Activated naive CD8-positive, alpha-beta T cell treated with anti-CD3 and anti-CD28 coated beads, Interleukin-2, amount 10 ng/mL, durations not matched to agents 7 days and 5 days (primary cell): ENCODE results near the gene SIK2. TPM values are rescaled to one million over a fixed set of nuclear protein-coding genes. Genes with fewer than 3 reads are reported as not detected.

Experiments
- ATAC-seq: fragments of 150-1000 bp; cut with Tn5 transposase; one replicate; pipeline ENCODE4 v1.10.0; 2021; ENCODE audit warnings: low read depth, moderate library complexity
- POLR2A ChIA-PET: fragments of 350-600 bp; sonication (Branson Sonifier 250); formaldehyde crosslinking; loops from one replicate; lab custom pipeline; 2021; ENCODE audit warnings: antibody characterized with exemption; lab: Charles Lee
- DNase-seq: peaks from one replicate; pipeline ENCODE4 v3.0.0; 2021
- H3K27ac Mint-ChIP-seq: one replicate; pipeline ENCODE4 v1.8.0; 2022; ENCODE audit warnings: mild to moderate bottlenecking, mixed read lengths
- H3K27me3 Mint-ChIP-seq: one replicate; pipeline ENCODE4 v1.8.0; 2022; ENCODE audit warnings: mild to moderate bottlenecking, moderate library complexity, mixed read lengths
- H3K36me3 Mint-ChIP-seq: one replicate; pipeline ENCODE4 v1.8.0; 2021; ENCODE audit warnings: mild to moderate bottlenecking, mixed read lengths
- H3K4me1 Mint-ChIP-seq: one replicate; pipeline ENCODE4 v1.8.0; 2021; ENCODE audit warnings: mixed read lengths
- H3K4me3 Mint-ChIP-seq: one replicate; pipeline ENCODE4 v1.8.0; 2022; ENCODE audit warnings: mild to moderate bottlenecking, moderate library complexity, mixed read lengths
- H3K9me3 Mint-ChIP-seq: one replicate; pipeline ENCODE4 v1.8.0; 2021; ENCODE audit warnings: mixed read lengths
- total RNA-seq, 2 experiments: library from RNA; stranded (reverse); gene quantifications; one replicate each; pipeline ENCODE4 v1.2.3, GENCODE V29; 2021

SIK2 gene
- total RNA-seq, 2 experiments from 2014 or later: 10.2 to 12.9 TPM

DNA sequence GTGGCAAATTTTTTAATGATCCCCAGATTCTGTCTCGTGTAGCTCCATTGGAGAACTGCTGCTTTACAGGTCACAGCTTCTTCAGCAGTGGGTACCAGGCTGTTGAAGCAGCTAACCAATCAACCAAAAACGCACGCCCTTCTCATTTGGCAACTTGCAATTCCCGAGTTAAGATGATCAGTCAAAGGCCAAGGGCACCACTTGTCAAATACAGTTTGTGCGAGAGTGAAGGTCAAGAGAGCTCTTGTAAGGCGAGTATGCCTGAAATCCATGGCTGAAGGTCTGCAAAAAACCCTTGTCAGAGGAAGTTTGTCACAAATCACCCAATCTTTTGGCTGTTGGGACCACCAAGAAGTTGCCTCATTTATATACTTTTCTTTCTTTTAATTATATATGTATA, 176.9 kb downstream of the SIK2 start:
- Mint-ChIP-seq H3K9me3 (no peaks in the 10 kb centered on the region), H3K4me1 (peaks cover 1% of the 10 kb centered on the region), H3K27me3 (no peaks in the 10 kb centered on the region), H3K36me3 (no peaks in the 10 kb centered on the region), H3K4me3 (no peak overlapping the region), H3K27ac (no peak overlapping the region)
- POLR2A ChIA-PET: no interaction called here
- ATAC-seq: no peak
- no peak for DNase-seq

Other genes with a start within 250 kb of the SIK2 start
- 1 to 10 TPM; 1.9 to 2.1 TPM for gene POU2AF1, start 223.2 kb upstream of the SIK2 start, total RNA-seq
- under 1 TPM in 1 of 2 experiments, not detected in 1; 0.31 TPM for gene BTG4, start 90.1 kb upstream of the SIK2 start, total RNA-seq
- gene HOATZ, start 87.7 kb upstream of the SIK2 start, total RNA-seq: not detected
- 10 to 100 TPM; 24.0 to 27.0 TPM for gene LAYN, start 61.7 kb upstream of the SIK2 start, total RNA-seq
- 10 to 100 TPM; 45.1 to 47.1 TPM for gene PPP2R1B, start 163.9 kb downstream of the SIK2 start, total RNA-seq